Body of pancreas (tissue), 4 donors: ENCODE results near the gene ZNF792. TPM values are rescaled to one million over a fixed set of nuclear protein-coding genes. Genes with fewer than 3 reads are reported as not detected.
"Not testable (repeated sequence)": the region's sequence is repeated elsewhere in the genome, so short reads cannot be mapped to it uniquely, and the experiment has no call there.

Source experiments
- ATAC-seq: fragments of 150-250 bp; one replicate; pipeline ENCODE4 v1.9.1; 2016
- DNase-seq, 4 donors: peaks; one replicate each; pipeline ENCODE4 v3.0.0-alpha.2; 2019
- H3K27ac ChIP-seq, 4 donors: fragments of 200-600 bp; sonication (generic); 1 replicate in 3 of 4; 2 replicates in 1 of 4; pipeline versions ENCODE4 v1.5.1 to v1.6.1; 2016 to 2019; ENCODE audit warnings: mild to moderate bottlenecking in 1 of 4, mixed read lengths in 1 of 4, moderate library complexity in 1 of 4
- H3K27me3 ChIP-seq, 2 donors: fragments of 200-600 bp; sonication (generic); one replicate each; pipeline ENCODE4 v1.6.0; 2016; ENCODE audit warnings: mild to moderate bottlenecking in 1 of 2
- H3K36me3 ChIP-seq, 2 donors: fragments of 200-600 bp; sonication (generic); replicated peaks in 1 of 2; 2 replicates each; pipeline ENCODE4 v1.5.1; 2016; ENCODE audit warnings: low read depth in 2 of 2; ENCODE audit not compliant: insufficient read depth in 1 of 2
- H3K4me1 ChIP-seq: fragments of 200-600 bp; sonication (generic); one replicate; pipeline ENCODE4 v1.6.0; 2016
- H3K4me3 ChIP-seq, 2 donors: fragments of 200-600 bp; sonication (generic); 1 replicate in 1 of 2; 2 replicates in 1 of 2; pipeline ENCODE4 v1.5.1; 2016 to 2019
- H3K9me3 ChIP-seq, 3 donors: fragments of 200-600 bp; sonication (generic); 1 replicate in 2 of 3; 2 replicates in 1 of 3; pipeline ENCODE4 v1.5.1; 2016
- POLR2A ChIP-seq, 3 donors: fragments of 450-650 bp; IDR thresholded peaks; one replicate each; pipeline ENCODE4 v1.6.1; 2016; ENCODE audit warnings: antibody characterized with exemption in 3 of 3, mild to moderate bottlenecking in 2 of 3
- WGBS, 2 donors: methylation state at CpG; one replicate each; pipeline ENCODE4 v1.1.5; 2017; 5-methylcytosine and 5-hydroxymethylcytosine counted together
- intact Hi-C: fragments of 100-400 bp; cut with DNase I; formaldehyde crosslinking; loops from one replicate; pipeline ENCODE4 v1.15.1; 2023
- total RNA-seq, 2 donors: library from RNA; depleted of rRNA; stranded (reverse); fragments of >200 nt; gene quantifications; one replicate each; pipeline ENCODE4 v1.1.0, GENCODE V29; 2016
- TF ChIP-seq, protein P1 (sequence below), 7 experiments: fragments of 450-650 bp in 4 of 7; fragments of 200-600 bp in 3 of 7; sonication (generic) in 3 of 7; IDR thresholded peaks; one replicate each; pipeline ENCODE4 v1.5.1; 2016 to 2019; ENCODE audit warnings: antibody characterized with exemption in 7 of 7

ZNF792 gene
- total RNA-seq, 2 donors from 2014 or later, result 4.0 to 7.0 TPM

DNA sequence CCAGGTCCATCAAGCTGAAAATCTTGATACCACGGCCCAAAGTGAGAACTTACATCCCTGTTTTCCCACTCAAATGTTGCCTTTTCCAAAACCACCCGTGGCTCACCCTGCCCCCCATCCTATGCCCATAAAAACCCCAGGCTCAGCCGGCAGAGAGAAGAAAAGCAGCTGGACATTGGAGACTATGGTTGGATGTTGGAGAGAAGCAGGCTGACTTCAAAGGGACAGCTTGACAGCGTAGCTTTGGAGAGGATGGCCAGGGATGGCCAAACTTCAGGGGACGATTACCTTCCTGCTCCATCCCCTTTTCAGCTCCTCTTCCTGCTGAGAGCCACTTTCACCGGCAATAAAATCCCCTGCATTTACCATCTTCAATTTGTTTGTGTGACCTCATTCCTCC is 3.5 kb upstream of the ZNF792 start:
- DNase-seq (no peak), ATAC-seq (no peak)
- Histone ChIP-seq H3K36me3 (no peaks in the 10 kb centered on the region), H3K27ac (no peak overlapping the region), H3K4me3 (no peak overlapping the region), H3K9me3 (no peaks in the 10 kb centered on the region), H3K27me3 (no peaks in the 10 kb centered on the region), H3K4me1 (peaks cover 12% of the 10 kb centered on the region)
- intact Hi-C loops, result no loop called here
- TF ChIP-seq, protein P1, sequence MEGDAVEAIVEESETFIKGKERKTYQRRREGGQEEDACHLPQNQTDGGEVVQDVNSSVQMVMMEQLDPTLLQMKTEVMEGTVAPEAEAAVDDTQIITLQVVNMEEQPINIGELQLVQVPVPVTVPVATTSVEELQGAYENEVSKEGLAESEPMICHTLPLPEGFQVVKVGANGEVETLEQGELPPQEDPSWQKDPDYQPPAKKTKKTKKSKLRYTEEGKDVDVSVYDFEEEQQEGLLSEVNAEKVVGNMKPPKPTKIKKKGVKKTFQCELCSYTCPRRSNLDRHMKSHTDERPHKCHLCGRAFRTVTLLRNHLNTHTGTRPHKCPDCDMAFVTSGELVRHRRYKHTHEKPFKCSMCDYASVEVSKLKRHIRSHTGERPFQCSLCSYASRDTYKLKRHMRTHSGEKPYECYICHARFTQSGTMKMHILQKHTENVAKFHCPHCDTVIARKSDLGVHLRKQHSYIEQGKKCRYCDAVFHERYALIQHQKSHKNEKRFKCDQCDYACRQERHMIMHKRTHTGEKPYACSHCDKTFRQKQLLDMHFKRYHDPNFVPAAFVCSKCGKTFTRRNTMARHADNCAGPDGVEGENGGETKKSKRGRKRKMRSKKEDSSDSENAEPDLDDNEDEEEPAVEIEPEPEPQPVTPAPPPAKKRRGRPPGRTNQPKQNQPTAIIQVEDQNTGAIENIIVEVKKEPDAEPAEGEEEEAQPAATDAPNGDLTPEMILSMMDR (IDR thresholded peaks at IDR 0.05), result no peak
- TF ChIP-seq POLR2A (IDR thresholded peaks at IDR 0.05), result no peak
- WGBS, 2 donors, result 74 to 77% methylated on average over 6 of the region's 6 CpGs

DNA sequence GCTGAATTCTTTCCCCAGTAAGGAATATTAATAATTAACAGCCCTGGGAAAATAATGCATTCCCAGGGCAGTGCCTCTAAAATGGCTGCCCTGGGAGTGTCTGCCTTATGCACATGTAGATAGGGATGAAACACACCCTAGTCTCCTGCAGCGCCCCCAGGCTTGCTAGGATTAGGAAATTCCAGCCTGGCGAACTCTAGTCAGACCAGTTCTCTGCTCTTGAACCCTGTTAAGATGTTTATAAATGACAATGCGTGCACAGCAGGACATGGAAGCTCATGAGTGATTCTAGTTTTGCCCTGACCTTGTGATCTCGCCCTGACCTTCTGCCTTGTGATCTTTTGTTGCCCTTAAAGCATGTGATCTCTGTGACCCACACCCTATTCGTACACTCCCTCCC is 1.5 kb upstream of the ZNF792 start:
- H3K27ac ChIP-seq, H3K4me3 ChIP-seq, intact Hi-C loops, H3K36me3 ChIP-seq, DNase-seq, ATAC-seq, H3K9me3 ChIP-seq, H3K27me3 ChIP-seq: not testable (repeated sequence)
- WGBS, 2 donors, result 68 to 71% methylated on average over 5 of the region's 5 CpGs
- H3K4me1 ChIP-seq, result peaks cover 24% of the 10 kb centered on the region

DNA sequence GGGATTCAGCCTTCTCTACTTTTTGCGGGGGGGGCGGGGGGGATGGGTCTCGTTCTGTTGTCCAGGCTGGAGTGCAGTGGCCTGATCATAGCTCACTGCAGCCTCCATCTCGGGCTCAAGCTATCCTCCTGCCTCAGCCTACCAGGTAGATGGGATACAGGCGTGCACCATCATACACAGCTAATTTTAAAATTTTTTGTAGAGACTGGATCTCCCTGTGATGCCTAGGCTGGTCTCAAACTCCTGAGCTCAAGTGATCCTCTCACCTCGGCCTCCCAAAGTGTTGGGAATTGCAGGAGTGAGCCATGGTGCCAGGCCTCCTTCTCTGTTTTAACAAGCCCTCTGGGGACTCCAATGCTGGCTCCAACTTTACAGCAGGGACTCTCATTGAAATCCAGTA is 569 bp upstream of the ZNF792 start:
- Histone ChIP-seq H3K4me1 (peaks cover 24% of the 10 kb centered on the region), H3K4me3 (no peak overlapping the region), H3K27ac (no peak overlapping the region), H3K27me3 (no peaks in the 10 kb centered on the region), H3K9me3 (peaks cover 0 to 11% (median 0%) of the 10 kb centered on the region in 3 donors), H3K36me3 (peaks cover 4 to 5% of the 10 kb centered on the region in 2 donors)
- no peak for TF ChIP-seq POLR2A (IDR thresholded peaks at IDR 0.05)
- WGBS, 2 donors, result 37 to 47% methylated on average over 5 to 6 of the region's 6 CpGs
- ATAC-seq (no peak), DNase-seq (no peak)
- intact Hi-C loops, result loop anchor here (5.0 kb wide), 1 partner anchor 63 kb away; no protein-coding TSS in a partner anchor

DNA sequence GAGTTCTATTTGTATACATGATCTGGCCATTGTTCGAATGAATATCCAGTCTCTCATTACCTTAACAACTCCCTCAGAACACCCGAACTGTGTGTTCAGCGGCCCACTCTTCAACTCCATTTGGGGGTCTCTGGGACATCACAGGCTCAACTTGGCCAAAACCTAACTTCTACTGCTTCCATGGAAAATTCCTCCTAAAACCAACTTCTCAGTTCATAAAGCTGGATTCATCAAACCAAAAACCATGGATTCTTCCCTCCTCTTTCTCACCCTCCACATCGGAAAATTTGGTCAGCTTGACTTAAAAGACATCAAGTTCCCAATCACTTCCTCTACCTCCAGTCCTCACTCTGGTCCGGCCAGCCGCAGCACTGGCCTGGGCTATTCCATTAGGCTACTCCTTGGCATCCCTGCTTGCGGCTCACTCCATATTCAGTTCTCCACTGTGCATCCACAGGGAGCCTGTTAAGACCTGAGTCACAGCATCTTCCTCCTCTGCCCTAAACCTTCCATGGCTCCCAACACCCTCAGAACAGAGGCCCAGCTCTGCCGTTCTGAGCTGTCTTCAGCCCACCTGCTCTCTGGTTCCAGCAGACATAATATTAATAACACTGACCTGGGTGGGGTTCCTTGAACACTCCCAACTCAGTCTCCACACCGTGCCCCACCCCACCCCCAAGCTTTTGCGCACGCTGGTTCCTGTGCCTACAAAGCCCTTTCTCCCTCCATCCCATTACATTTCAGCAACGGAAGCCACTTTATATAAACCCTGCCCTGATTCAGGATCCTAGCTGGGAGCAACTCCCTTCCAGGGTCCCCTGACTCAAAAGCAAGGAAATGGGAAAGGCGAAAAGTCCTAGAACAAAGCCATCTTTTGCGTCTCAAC is 1.1 kb downstream of the ZNF792 start:
- DNase-seq, result no peak
- peak; percentile 12 for ATAC-seq
- TF ChIP-seq, protein P1 (IDR thresholded peaks at IDR 0.05), result no peak
- peak in 1 of 3 donors; percentile 1 for TF ChIP-seq POLR2A (IDR thresholded peaks at IDR 0.05)
- intact Hi-C loops, result loop anchor here (5.0 kb wide), 1 partner anchor 64 kb away; no protein-coding TSS in a partner anchor
- peaks cover 0 to 28% (median 0%) of the 10 kb centered on the region in 3 donors for H3K9me3 ChIP-seq
- peak overlapping the region in 3 of 4 donors; percentile 51 to 57 (median 52) for H3K27ac ChIP-seq
- H3K36me3 ChIP-seq, result peaks cover 20 to 21% of the 10 kb centered on the region in 2 donors
- peaks cover 24% of the 10 kb centered on the region for H3K4me1 ChIP-seq
- no peaks in the 10 kb centered on the region for H3K27me3 ChIP-seq
- H3K4me3 ChIP-seq, result peak overlapping the region; percentile 88 to 91
- WGBS, 2 donors, result 27 to 36% methylated on average over 14 of the region's 14 CpGs

DNA sequence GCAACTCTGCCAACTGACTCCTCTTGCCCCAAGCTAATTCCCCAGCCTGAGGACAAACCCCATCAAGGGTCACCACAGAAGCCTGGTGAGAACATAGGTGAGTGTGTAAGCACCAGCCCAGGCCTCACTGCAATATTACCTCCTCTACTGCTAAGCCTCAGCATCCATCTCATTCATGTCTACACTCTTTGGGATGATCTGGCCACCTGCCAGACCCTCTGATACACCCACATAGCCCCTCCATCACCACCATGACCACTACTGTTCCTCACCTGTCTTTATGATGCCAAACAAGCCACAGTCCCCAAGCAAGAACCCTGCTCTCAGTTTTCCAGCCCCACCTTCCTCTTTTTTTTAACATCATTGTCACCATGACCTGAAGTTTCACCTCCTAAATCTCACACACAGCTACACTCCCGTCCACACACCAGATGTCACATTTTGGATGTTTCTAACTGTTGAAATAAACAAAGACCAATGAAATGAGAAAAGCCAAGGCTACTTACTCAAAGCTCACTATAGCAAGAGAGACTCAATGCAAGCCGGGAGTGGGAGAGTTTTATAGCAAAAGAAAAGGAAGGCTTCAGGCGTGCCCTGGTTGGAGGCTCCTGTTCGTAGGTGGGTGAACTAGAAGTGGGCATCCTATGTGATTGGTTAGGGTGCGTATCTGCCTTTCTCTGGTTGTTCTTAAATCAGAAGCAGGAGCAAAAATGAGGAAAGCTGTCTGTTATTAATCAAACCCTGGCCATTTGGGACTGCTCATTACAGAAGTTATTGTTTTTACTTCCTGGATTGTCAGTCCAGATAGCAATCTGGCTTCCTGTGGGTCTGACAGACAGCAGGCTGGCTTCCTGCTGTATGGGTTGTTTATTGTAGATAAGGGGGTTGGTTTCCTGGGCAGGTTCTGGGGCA is 2.0 kb downstream of the ZNF792 start:
- Histone ChIP-seq H3K9me3 (peaks cover 0 to 37% (median 0%) of the 10 kb centered on the region in 3 donors), H3K27ac (peak overlapping the region in 3 of 4 donors; percentile 51 to 57 (median 52))
- peak; percentile 48 for ATAC-seq

More for the DNA sequence above, 2.0 kb downstream of the ZNF792 start:
- Histone ChIP-seq H3K4me3 (no peak overlapping the region), H3K36me3 (peaks cover 22 to 26% of the 10 kb centered on the region in 2 donors), H3K4me1 (peaks cover 24% of the 10 kb centered on the region), H3K27me3 (no peaks in the 10 kb centered on the region)
- TF ChIP-seq, protein P1 (IDR thresholded peaks at IDR 0.05), result no peak
- no peak for TF ChIP-seq POLR2A (IDR thresholded peaks at IDR 0.05)
- 61 to 73% methylated on average over 5 of the region's 5 CpGs for WGBS, 2 donors
- intact Hi-C loops, result loop anchor here (5.0 kb wide), 1 partner anchor 65 kb away; no protein-coding TSS in a partner anchor
- peak in 2 of 4 donors; percentile 23 to 25 for DNase-seq
